Measurements from ENCODE around the gene LCN10.
"Not testable (repeated sequence)": the region's sequence is repeated elsewhere in the genome, so short reads cannot be mapped to it uniquely, and the experiment has no call there.

The LCN10 gene

GRCh38 chr9:136759436-136760325 is 16.9 kb upstream of the LCN10 start:
- no peaks in the 10 kb centered on the region for H3K4me1 ChIP-seq (ENCODE audit: insufficient read depth, low read length)
- H3K27me3 ChIP-seq (ENCODE audit: control insufficient read depth in 1 of 2, insufficient read depth in 2 of 2, low read length in 2 of 2): peaks cover 9 to 22% of the 10 kb centered on the region in 2 donors
- H3K9me3 ChIP-seq (ENCODE audit: low read length): no peaks in the 10 kb centered on the region
- H3K9ac ChIP-seq (ENCODE audit: low read length): no peak overlapping the region
- H3K27ac ChIP-seq (ENCODE audit: low read depth, low read length): no peak overlapping the region
- H3K36me3 ChIP-seq (ENCODE audit: insufficient read depth, low read length): no peaks in the 10 kb centered on the region
- H3K4me3 ChIP-seq (ENCODE audit: low read depth in 1 of 2, low read length in 2 of 2): no peak overlapping the region

- no peak overlapping the region for H3K4me3 ChIP-seq (ENCODE audit: low read depth in 1 of 2, low read length in 2 of 2)
- H3K9me3 ChIP-seq (ENCODE audit: low read length): no peaks in the 10 kb centered on the region
- H3K27ac ChIP-seq (ENCODE audit: low read depth, low read length): no peak overlapping the region
- peaks cover 5 to 17% of the 10 kb centered on the region in 2 donors for H3K27me3 ChIP-seq (ENCODE audit: control insufficient read depth in 1 of 2, insufficient read depth in 2 of 2, low read length in 2 of 2)
- no peak overlapping the region for H3K9ac ChIP-seq (ENCODE audit: low read length)
- no peaks in the 10 kb centered on the region for H3K36me3 ChIP-seq (ENCODE audit: insufficient read depth, low read length)
- no peaks in the 10 kb centered on the region for H3K4me1 ChIP-seq (ENCODE audit: insufficient read depth, low read length)
These were observed 16.3 kb upstream of the LCN10 start for GRCh38 chr9:136759001-136759400.

GRCh38 chr9:136757751-136758140 is 15.0 kb upstream of the LCN10 start:
- H3K27me3 ChIP-seq (ENCODE audit: control insufficient read depth in 1 of 2, insufficient read depth in 2 of 2, low read length in 2 of 2): peaks cover 0 to 10% of the 10 kb centered on the region in 2 donors

GRCh38 chr9:136757328-136757727 is 14.6 kb upstream of the LCN10 start:
- Histone ChIP-seq H3K9ac (ENCODE audit: low read length) (no peak overlapping the region), H3K36me3 (ENCODE audit: insufficient read depth, low read length) (no peaks in the 10 kb centered on the region), H3K4me1 (ENCODE audit: insufficient read depth, low read length) (no peaks in the 10 kb centered on the region), H3K9me3 (ENCODE audit: low read length) (no peaks in the 10 kb centered on the region), H3K27ac (ENCODE audit: low read depth, low read length) (no peak overlapping the region), H3K4me3 (ENCODE audit: low read depth in 1 of 2, low read length in 2 of 2) (no peak overlapping the region), H3K27me3 (ENCODE audit: control insufficient read depth in 1 of 2, insufficient read depth in 2 of 2, low read length in 2 of 2) (peaks cover 0 to 10% of the 10 kb centered on the region in 2 donors)

More at GRCh38 chr9:136757751-136758140, 15.0 kb upstream of the LCN10 start:
- Histone ChIP-seq H3K36me3 (ENCODE audit: insufficient read depth, low read length) (no peaks in the 10 kb centered on the region), H3K27ac (ENCODE audit: low read depth, low read length) (no peak overlapping the region), H3K4me1 (ENCODE audit: insufficient read depth, low read length) (no peaks in the 10 kb centered on the region), H3K9ac (ENCODE audit: low read length) (no peak overlapping the region), H3K4me3 (ENCODE audit: low read depth in 1 of 2, low read length in 2 of 2) (no peak overlapping the region), H3K9me3 (ENCODE audit: low read length) (no peaks in the 10 kb centered on the region)

- Histone ChIP-seq H3K36me3 (ENCODE audit: insufficient read depth, low read length) (no peaks in the 10 kb centered on the region), H3K9ac (ENCODE audit: low read length) (no peak overlapping the region), H3K9me3 (ENCODE audit: low read length) (no peaks in the 10 kb centered on the region), H3K4me3 (ENCODE audit: low read depth in 1 of 2, low read length in 2 of 2) (no peak overlapping the region), H3K27ac (ENCODE audit: low read depth, low read length) (no peak overlapping the region), H3K4me1 (ENCODE audit: insufficient read depth, low read length) (no peaks in the 10 kb centered on the region), H3K27me3 (ENCODE audit: control insufficient read depth in 1 of 2, insufficient read depth in 2 of 2, low read length in 2 of 2) (peaks cover 0 to 10% of the 10 kb centered on the region in 2 donors)
These were observed 14.1 kb upstream of the LCN10 start for GRCh38 chr9:136756836-136757235.

GRCh38 chr9:136756134-136756438 is 13.3 kb upstream of the LCN10 start:
- Histone ChIP-seq H3K27ac (ENCODE audit: low read depth, low read length) (no peak overlapping the region), H3K4me3 (ENCODE audit: low read depth in 1 of 2, low read length in 2 of 2) (no peak overlapping the region), H3K36me3 (ENCODE audit: insufficient read depth, low read length) (no peaks in the 10 kb centered on the region), H3K9me3 (ENCODE audit: low read length) (no peaks in the 10 kb centered on the region), H3K27me3 (ENCODE audit: control insufficient read depth in 1 of 2, insufficient read depth in 2 of 2, low read length in 2 of 2) (peaks cover 0 to 10% of the 10 kb centered on the region in 2 donors), H3K4me1 (ENCODE audit: insufficient read depth, low read length) (no peaks in the 10 kb centered on the region), H3K9ac (ENCODE audit: low read length) (no peak overlapping the region)

GRCh38 chr9:136755302-136756133 is 12.8 kb upstream of the LCN10 start:
- not testable (repeated sequence) for H3K9ac ChIP-seq (ENCODE audit: low read length); H3K27ac ChIP-seq (ENCODE audit: low read depth, low read length); H3K27me3 ChIP-seq (ENCODE audit: control insufficient read depth in 1 of 2, insufficient read depth in 2 of 2, low read length in 2 of 2); H3K9me3 ChIP-seq (ENCODE audit: low read length); H3K4me3 ChIP-seq (ENCODE audit: low read depth in 1 of 2, low read length in 2 of 2); H3K4me1 ChIP-seq (ENCODE audit: insufficient read depth, low read length); H3K36me3 ChIP-seq (ENCODE audit: insufficient read depth, low read length)

GRCh38 chr9:136754626-136755301 is 12.0 kb upstream of the LCN10 start:
- no peak overlapping the region for H3K9ac ChIP-seq (ENCODE audit: low read length)
- H3K9me3 ChIP-seq (ENCODE audit: low read length): no peaks in the 10 kb centered on the region
- H3K36me3 ChIP-seq (ENCODE audit: insufficient read depth, low read length): no peaks in the 10 kb centered on the region
- H3K27ac ChIP-seq (ENCODE audit: low read depth, low read length): no peak overlapping the region
- no peak overlapping the region for H3K4me3 ChIP-seq (ENCODE audit: low read depth in 1 of 2, low read length in 2 of 2)
- H3K4me1 ChIP-seq (ENCODE audit: insufficient read depth, low read length): no peaks in the 10 kb centered on the region
- H3K27me3 ChIP-seq (ENCODE audit: control insufficient read depth in 1 of 2, insufficient read depth in 2 of 2, low read length in 2 of 2): peaks cover 0 to 10% of the 10 kb centered on the region in 2 donors

- Histone ChIP-seq H3K4me1 (ENCODE audit: insufficient read depth, low read length) (no peaks in the 10 kb centered on the region), H3K4me3 (ENCODE audit: low read depth in 1 of 2, low read length in 2 of 2) (no peak overlapping the region), H3K36me3 (ENCODE audit: insufficient read depth, low read length) (no peaks in the 10 kb centered on the region), H3K27me3 (ENCODE audit: control insufficient read depth in 1 of 2, insufficient read depth in 2 of 2, low read length in 2 of 2) (peaks cover 0 to 10% of the 10 kb centered on the region in 2 donors), H3K9ac (ENCODE audit: low read length) (no peak overlapping the region), H3K9me3 (ENCODE audit: low read length) (no peaks in the 10 kb centered on the region), H3K27ac (ENCODE audit: low read depth, low read length) (no peak overlapping the region)
These were observed 11.4 kb upstream of the LCN10 start for GRCh38 chr9:136754059-136754572.

GRCh38 chr9:136753371-136754058 is 10.8 kb upstream of the LCN10 start:
- Histone ChIP-seq H3K27ac (ENCODE audit: low read depth, low read length) (no peak overlapping the region), H3K4me1 (ENCODE audit: insufficient read depth, low read length) (no peaks in the 10 kb centered on the region), H3K4me3 (ENCODE audit: low read depth in 1 of 2, low read length in 2 of 2) (no peak overlapping the region), H3K9ac (ENCODE audit: low read length) (no peak overlapping the region), H3K27me3 (ENCODE audit: control insufficient read depth in 1 of 2, insufficient read depth in 2 of 2, low read length in 2 of 2) (peaks cover 0 to 10% of the 10 kb centered on the region in 2 donors), H3K36me3 (ENCODE audit: insufficient read depth, low read length) (no peaks in the 10 kb centered on the region), H3K9me3 (ENCODE audit: low read length) (no peaks in the 10 kb centered on the region)

Data from muscle layer of colon (tissue), 2 donors.